GM21447 (cell line): ENCODE measurements around the gene FASTK.
"Not testable (repeated sequence)": the region's sequence is repeated elsewhere in the genome, so short reads cannot be mapped to it uniquely, and the experiment has no call there.

Source experiments
- ATAC-seq: cut with Tn5 transposase; IDR thresholded peaks from one replicate; pipeline ENCODE4 v1.9.1; 2021; ENCODE audit not compliant: unreplicated experiment

The FASTK gene

GRCh38 chr7:151053751-151054150, 26.9 kb downstream of the FASTK start:
- ATAC-seq, result no peak

GRCh38 chr7:151053096-151053495, 27.5 kb downstream of the FASTK start:
- no peak for ATAC-seq

DNA sequence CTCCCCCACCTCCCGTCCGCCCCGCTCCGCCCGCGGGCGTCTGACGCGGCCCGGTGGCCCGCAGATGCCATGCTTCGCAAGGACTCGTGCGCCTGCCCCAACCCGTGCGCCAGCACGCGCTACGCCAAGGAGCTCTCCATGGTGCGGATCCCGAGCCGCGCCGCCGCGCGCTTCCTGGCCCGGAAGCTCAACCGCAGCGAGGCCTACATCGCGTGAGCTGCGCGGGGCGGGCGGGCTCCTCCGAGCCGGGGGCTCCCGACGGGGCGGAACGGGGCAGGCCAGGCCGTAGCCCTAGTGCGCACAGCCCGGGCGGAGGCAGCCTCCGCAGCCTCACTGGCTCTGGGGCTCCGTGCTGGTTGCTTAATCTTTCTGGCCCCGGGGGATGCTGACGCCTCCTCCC, 29.5 kb downstream of the FASTK start:
- no peak for ATAC-seq

- no peak for ATAC-seq
These were observed 31.6 kb downstream of the FASTK start for GRCh38 chr7:151048911-151049463.

DNA sequence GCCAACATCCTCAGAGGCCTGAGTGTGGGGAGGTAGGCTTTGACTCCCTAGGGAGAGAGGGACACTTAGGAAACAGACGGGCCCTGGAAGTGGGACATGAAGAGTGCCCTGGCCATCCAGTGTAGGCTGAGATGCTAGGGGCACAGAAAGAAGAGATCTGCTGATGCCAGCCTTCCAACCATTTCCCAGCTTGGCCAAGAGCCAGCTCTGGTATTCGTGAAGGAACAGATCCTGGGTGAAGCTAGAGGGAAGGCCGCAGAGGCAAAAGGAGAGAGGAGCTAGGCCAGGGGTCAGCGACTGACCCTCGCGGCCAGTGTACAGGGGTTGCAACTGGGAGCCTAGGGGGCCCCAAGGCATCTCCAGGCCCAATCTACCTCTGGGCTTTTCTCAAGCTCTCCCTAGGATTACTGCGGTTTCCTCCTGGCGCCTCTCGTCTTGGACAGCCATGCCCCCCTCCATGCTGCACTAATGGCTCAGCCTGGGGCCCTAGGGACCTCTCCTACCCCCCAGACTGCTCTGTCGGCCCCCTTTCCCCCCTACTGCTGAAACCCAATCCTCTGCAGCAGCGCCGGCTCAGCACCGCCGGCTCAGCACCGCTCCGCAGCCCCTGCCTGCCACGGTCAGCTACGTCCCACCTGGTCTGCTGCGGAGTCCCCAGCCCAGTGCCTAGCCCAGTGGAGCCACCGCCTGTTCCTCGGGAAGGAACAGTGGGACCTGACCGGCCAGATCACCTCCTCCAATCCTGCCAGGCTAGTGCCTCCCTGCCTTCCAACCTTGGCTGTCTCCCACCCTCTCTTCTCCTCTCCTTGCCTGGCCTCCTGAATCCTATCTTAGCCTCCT, 32.4 kb downstream of the FASTK start, which contains the start of gene ASIC3:
Gene ASIC3 (plus strand): TSS at position 556 of the 840 bp plus-strand sequence. CDS start 355 bp downstream, outside the sequence.
- ATAC-seq, result no peak

DNA sequence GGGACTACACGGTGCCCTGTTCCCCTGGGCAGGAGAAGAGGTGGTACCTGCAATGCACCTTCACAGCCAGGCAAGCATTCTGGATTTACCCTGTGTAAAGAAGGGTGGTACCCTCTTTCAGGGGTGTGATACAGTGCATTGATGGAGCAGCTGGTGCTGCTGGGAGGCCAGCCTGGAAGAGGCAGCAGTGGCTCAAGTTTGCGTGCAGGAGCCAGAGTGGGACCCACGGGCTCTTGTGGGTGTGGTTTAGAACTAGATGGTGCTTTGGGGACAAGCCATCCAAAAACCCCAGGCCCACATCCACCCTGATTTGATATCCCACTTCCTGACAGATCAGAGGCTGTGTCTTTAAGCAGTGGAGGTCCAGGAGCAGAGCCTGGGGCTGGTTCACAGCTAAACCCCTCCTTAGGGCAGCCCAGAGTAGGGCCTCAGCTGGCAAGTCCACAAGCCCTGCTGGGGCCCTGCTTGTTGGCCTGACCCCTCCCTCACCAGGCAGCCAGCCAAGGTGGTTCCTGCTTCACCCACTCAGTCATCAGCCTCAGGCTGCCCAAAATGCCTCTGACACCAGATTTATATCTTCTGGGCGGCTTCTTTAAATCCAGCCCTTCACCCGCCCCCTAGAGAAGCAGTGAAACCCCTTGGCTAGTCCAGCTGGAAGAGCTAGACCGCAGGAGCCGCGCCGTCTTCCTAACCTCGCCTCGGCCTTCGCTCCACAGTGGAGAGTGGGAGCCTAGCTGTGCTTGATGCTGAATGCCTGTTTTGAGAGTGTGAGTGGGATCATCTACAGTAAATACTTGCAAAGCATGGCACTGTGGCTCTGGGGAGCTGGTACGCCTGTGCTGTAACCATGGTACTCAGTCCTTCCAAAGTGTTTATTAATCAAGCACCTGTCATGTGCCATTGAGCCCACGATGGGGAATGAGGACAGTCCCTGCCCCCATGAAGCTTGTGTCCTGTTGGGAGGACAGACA, 33.7 kb downstream of the FASTK start:
- ATAC-seq, result no peak

DNA sequence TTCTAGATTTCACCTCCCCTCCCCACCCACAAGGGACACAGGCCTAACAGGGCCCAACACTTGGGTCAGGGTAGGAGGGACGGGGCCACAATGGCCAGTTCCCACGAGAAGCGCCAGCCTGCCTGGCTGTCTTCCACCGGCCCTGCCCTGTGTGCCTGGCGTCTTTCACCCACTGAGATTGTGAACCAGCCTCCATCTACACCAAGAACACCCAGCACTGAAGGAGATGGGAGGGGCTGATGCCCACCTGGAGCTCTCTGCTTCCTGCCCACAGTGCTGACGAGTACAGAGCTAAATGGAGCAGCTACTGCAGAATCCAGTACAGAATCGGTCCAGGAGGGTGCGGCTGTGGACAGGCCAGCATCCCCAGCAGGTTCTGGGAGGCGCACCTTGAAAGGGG, 34.6 kb downstream of the FASTK start:
- ATAC-seq, result no peak

- no peak for ATAC-seq
These were observed 35.3 kb downstream of the FASTK start for GRCh38 chr7:151045262-151045661.

- no peak for ATAC-seq
These were observed 36.6 kb downstream of the FASTK start for GRCh38 chr7:151043959-151044358.

- not testable (repeated sequence) for ATAC-seq
These were observed 37.2 kb downstream of the FASTK start for GRCh38 chr7:151043449-151043848.

DNA sequence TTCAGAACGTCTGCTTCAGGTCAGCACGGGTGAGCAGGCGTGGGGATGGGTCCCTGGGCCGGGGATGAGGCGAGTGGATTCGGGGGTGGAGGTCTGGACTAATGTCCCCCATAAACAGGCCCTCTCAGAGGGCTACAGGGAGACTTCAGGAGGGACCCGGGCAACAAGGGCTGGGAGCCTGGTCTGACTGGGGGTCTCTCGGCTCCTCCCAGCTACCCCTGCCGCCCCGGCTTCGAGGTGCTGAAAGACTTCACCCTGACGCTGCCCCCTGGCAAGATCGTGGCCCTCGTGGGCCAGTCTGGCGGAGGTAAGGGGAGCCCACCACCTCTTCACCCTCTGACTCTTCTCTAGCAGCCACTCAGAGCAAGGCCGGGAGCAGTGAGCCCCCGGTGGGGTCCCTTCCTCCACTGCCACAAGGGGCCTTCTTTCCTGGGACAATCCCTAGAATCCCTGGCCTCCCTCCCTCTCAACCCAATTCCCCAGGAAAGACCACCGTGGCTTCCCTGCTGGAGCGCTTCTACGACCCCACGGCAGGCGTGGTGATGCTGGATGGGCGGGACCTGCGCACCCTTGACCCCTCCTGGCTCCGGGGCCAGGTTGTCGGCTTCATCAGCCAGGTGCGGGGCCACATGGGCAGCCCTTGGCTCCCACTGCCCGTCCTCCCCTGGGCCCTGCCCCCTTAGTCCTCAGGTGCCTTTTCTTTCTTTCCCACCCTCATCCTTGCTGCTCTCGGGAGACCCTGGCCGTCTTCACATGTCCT, 39.8 kb downstream of the FASTK start:
- no peak for ATAC-seq

DNA sequence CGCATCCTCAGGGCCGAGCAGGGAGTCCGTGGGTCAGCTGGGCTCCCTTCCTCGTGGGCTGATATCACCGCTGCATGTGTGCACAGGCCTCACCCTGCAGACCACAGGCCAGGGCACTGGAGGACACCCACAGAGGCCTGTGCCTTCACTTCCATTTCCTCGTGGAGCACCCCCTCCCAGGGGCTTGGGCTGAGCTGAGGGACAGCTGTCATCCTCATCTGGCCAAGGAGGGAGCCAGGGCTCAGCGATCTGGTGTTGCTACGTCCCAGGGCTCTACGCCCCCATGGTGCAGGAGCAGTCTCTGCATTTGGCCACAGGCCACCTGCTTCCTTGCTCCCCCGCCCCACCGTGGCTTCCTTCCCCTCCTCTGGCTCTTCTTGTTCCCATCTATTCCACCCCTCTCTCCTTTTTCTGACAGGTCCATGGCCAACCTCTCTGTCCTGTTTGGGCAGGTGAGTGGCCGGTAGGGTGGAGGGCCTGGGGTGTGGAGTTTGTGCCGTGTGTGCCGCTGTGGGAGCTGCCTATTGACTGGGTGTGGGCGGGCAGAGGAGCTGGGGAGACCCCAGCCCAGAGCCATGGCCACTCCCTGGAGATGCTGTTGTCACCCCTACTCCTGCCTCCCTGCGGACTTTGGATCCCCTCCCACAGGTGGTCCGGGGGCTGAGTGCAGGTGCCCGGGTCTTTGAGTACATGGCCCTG, 40.6 kb downstream of the FASTK start:
- no peak for ATAC-seq

DNA sequence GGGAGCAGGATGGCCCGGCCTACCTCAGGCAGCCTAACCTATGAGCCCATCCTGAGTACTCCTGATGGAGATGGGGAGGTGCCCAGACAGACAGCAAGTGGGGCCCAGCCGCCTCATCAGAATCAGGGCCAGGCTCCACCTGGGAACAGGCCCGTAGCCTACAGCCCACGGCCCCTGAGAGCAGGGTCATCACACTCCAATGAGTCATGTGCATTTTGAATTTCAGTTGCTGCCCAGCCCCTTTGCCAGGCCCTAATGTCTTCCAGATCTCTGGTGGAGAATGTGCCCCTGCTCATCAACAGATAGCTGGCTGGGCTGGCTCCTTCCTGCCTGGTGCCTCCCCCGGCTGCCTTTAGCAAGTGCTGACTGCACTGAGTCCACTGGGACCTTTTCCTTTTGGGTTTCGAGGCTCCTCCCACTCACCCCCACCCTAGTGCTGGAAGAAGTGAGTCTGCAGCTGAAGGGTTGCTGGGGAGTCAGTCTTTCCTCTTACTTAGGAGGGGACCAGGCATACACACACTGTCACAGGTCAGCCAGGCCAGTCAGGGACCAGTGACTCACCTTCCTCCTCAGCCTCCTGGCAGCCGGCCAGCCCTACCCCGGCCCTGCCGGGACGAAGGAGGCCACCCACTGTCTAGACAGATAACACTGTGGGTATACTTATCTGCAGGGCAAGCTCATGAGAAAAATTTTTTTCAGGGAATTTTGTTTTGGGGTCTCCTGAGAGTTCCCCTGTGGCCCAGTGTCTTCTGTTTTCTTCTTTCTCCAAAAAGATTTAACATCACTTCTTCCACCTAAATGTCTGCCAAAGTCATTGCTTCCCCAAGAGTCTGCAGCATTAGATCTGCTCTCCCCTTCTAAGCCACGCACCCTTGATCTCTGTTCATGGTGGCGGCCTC, 41.4 kb downstream of the FASTK start:
- ATAC-seq, result peak; percentile 53

GRCh38 chr7:151035902-151036301, 44.7 kb downstream of the FASTK start:
- no peak for ATAC-seq

DNA sequence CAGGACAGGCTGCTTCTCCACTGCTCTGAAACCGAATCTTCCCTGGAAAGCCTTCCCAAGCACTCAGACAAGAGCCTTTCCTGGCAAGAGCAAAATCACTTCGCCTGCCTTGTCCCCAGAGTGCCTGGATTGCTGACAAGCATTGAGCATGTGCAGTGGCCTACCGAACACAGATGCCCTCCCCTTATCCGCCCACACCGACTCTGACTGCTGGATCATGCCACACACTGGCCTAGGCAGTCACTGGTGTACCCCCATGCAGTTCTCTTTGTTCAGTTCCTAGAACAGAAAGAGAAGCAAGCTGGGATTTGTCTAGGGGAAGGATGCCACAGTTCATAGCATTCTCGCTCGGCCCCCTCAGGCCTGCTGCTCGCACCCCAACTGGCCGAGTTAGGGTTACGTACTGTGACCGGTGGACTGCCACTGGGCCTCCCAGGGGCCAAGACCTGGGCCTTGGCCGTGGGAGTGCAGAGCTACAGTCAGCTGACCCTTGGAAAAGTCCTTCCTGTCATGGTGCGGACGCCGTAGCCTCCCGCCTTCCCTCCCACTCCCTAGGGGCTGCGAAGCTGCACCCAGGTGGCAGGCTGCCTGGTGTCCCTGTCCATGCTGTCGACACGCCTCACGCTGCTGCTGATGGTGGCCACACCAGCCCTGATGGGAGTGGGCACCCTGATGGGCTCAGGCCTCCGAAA, 45.4 kb downstream of the FASTK start:
- ATAC-seq, result no peak

DNA sequence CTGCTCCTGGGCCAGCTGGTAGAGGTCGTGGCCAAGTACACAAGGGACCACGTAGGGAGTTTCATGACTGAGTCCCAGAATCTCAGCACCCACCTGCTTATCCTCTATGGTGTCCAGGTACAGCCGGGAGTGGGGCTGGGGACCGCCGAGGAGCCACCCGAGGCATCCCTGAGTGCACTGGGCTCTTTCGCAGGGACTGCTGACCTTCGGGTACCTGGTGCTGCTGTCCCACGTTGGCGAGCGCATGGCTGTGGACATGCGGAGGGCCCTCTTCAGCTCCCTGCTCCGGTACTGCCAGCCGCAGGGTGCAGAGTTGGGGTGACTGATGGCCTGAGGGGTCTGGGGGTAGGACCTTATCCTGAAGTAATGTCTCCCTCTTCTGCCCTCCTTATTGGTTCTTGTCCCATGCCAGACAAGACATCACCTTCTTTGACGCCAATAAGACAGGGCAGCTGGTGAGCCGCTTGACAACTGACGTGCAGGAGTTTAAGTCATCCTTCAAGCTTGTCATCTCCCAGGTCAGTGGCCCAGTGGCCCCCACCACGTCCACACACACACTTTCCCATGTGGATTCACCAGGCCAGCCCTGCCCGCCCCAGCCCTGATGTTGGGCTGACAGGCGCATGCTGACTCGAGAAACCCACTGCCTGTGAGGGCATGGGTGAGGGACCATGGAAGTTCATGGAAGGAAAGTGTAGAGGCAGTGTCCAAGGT, 46.1 kb downstream of the FASTK start:
- ATAC-seq, result no peak

DNA sequence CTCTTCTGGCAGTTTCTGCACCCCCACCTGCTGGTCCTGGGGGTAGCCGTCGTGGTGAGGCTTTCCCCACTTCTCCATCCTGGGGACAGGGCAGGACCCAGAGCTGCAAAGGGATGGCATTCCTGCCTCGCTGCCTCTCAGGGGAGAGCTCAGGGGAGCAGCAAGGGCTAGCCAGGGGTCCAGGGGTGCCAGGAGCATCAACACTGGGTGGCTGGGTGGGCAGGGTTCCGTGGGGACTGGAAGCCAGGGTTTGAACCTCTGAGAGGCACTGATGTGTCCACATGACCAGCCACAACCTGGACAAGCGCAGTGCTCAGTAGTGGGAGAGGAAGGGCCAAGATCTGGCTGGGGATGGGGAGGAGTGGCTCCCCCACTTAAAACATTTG, 46.8 kb downstream of the FASTK start:
- ATAC-seq, result no peak
